HepG2 (cell line): ENCODE results near the gene MCAT. TPM values are rescaled to one million over a fixed set of nuclear protein-coding genes. Genes with fewer than 3 reads are reported as not detected.

Experiments used
- CEBPG ChIP-seq: IDR thresholded peaks from 2 replicates; pipeline ENCODE4 v1.6.1; 2016
- ELF1 ChIP-seq: sonication (generic); formaldehyde crosslinking; IDR thresholded peaks from 2 replicates; pipeline ENCODE4 v1.4.0; 2020; ENCODE audit warnings: missing genetic modification reagents
- HOXA3 ChIP-seq: sonication (generic); formaldehyde crosslinking; IDR thresholded peaks from 2 replicates; pipeline ENCODE4 v1.5.0; 2020; ENCODE audit warnings: missing genetic modification reagents
- NFYC ChIP-seq: IDR thresholded peaks from 2 replicates; pipeline ENCODE4 v1.6.1; 2016; ENCODE audit warnings: missing genetic modification reagents, missing compliant biosample characterization
- SIN3A ChIP-seq: IDR thresholded peaks from 2 replicates; pipeline ENCODE4 v1.6.1; 2011; ENCODE audit warnings: low read depth, mild to moderate bottlenecking, control low read depth, low read length, borderline replicate concordance
- polyA plus RNA-seq, 8 experiments: library from polyadenylated mRNA; depleted of rRNA in 3 of 8; stranded (reverse) in 7 of 8; unstranded in 1 of 8; fragments of >200 nt; fragmentation: Illumina TruSeq in 4 of 8; extraction: Trizol in 4 of 8; gene quantifications; 2 replicates each; pipeline versions ENCODE4 v1.2.1 to v1.2.3, GENCODE V29; 2011 to 2016; ENCODE audit warnings: low read depth in 4 of 8, missing spikeins in 1 of 8, mixed read lengths in 1 of 8; ENCODE audit not compliant: insufficient read depth in 1 of 8
- total RNA-seq, 5 experiments: library from RNA; depleted of rRNA; stranded (reverse); fragments of >200 nt; fragmentation: Illumina TruSeq; extraction: Trizol; gene quantifications; 2 replicates each; pipeline ENCODE4 v1.2.3, GENCODE V29; 2016; ENCODE audit warnings: low read depth in 1 of 5
- TF ChIP-seq, protein P1 (sequence below): IDR thresholded peaks from 2 replicates; pipeline ENCODE4 v1.6.1; 2012; ENCODE audit warnings: inconsistent platforms
- TF ChIP-seq, protein P2 (sequence below): sonication (generic); formaldehyde crosslinking; IDR thresholded peaks from 2 replicates; pipeline ENCODE4 v1.4.0; 2020; ENCODE audit warnings: missing genetic modification reagents
- TF ChIP-seq, protein P3 (sequence below): conservative IDR thresholded peaks from 2 replicates; pipeline ENCODE4 v1.6.1; 2018; ENCODE audit warnings: missing genetic modification reagents
- TF ChIP-seq, protein P4 (sequence below): sonication (generic); formaldehyde crosslinking; IDR thresholded peaks from 2 replicates; pipeline ENCODE4 v1.5.0; 2020; ENCODE audit warnings: mild to moderate bottlenecking, missing genetic modification reagents, borderline replicate concordance
- TF ChIP-seq, protein P5 (sequence below), 2 experiments: fragments of 450-650 bp in 1 of 2; sonication (generic) in 1 of 2; formaldehyde crosslinking; IDR thresholded peaks; 2 replicates each; pipeline versions ENCODE4 v1.5.0 to v1.8.0; 2020 to 2022; ENCODE audit warnings: mild to moderate bottlenecking in 1 of 2, missing genetic modification reagents in 1 of 2

The MCAT gene
- total and polyA plus RNA-seq, 2 of the 13 experiments (the other 11 are each of a cell fraction or from before 2014, with no cell fraction given): 9.3 to 16.7 TPM

DNA sequence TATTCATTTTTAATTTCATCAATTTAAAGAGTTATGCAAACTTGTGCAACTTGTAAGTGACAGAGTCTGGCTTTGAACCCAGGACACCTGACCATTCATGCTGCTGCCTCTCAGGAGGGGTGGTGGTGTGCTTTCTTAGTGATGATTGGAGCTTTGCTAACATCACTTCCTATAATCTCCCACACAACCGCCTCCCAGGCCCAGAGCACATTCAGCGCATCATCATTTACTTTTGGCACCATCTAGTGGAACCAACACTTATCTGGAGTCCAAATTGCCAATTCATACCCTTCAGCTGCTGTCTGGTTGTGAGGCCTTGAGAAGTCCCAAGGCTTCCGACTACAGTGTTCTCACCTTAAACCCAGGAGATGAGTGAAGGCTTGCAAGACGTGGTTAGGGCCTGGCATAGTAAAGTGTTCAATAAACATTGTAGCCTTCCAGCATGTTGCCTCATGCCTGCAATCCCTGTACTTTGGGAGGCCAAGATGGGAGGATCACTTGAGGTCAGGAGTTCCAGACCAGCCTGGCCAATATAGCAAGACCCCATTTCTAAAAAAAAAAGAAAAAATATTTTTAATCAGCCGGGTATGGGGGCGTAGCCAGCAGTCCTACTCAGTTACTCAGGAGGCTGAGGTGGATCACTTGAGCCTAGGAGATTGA is 52.9 kb downstream of the MCAT start (continued):
- TF ChIP-seq, protein P1, sequence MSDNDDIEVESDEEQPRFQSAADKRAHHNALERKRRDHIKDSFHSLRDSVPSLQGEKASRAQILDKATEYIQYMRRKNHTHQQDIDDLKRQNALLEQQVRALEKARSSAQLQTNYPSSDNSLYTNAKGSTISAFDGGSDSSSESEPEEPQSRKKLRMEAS: 0 out of 2 replicates have a peak, but pooled peaks have one; percentile 26
- TF ChIP-seq, protein P2, sequence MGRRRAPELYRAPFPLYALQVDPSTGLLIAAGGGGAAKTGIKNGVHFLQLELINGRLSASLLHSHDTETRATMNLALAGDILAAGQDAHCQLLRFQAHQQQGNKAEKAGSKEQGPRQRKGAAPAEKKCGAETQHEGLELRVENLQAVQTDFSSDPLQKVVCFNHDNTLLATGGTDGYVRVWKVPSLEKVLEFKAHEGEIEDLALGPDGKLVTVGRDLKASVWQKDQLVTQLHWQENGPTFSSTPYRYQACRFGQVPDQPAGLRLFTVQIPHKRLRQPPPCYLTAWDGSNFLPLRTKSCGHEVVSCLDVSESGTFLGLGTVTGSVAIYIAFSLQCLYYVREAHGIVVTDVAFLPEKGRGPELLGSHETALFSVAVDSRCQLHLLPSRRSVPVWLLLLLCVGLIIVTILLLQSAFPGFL (CRISPR knock-in tag): no peak
- TF ChIP-seq CEBPG (CRISPR knock-in tag): peak; percentile 19; the same call in 1 of the 2 replicates
- no peak for TF ChIP-seq SIN3A
- TF ChIP-seq ELF1 (CRISPR knock-in tag): peak; percentile 41; the same call in 1 of the 2 replicates
- TF ChIP-seq, protein P3, sequence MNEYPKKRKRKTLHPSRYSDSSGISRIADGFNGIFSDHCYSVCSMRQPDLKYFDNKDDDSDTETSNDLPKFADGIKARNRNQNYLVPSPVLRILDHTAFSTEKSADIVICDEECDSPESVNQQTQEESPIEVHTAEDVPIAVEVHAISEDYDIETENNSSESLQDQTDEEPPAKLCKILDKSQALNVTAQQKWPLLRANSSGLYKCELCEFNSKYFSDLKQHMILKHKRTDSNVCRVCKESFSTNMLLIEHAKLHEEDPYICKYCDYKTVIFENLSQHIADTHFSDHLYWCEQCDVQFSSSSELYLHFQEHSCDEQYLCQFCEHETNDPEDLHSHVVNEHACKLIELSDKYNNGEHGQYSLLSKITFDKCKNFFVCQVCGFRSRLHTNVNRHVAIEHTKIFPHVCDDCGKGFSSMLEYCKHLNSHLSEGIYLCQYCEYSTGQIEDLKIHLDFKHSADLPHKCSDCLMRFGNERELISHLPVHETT (CRISPR knock-in tag): no peak
- TF ChIP-seq HOXA3 (CRISPR knock-in tag): peak; percentile 11; the same call in 1 of the 2 replicates
- TF ChIP-seq, protein P4, sequence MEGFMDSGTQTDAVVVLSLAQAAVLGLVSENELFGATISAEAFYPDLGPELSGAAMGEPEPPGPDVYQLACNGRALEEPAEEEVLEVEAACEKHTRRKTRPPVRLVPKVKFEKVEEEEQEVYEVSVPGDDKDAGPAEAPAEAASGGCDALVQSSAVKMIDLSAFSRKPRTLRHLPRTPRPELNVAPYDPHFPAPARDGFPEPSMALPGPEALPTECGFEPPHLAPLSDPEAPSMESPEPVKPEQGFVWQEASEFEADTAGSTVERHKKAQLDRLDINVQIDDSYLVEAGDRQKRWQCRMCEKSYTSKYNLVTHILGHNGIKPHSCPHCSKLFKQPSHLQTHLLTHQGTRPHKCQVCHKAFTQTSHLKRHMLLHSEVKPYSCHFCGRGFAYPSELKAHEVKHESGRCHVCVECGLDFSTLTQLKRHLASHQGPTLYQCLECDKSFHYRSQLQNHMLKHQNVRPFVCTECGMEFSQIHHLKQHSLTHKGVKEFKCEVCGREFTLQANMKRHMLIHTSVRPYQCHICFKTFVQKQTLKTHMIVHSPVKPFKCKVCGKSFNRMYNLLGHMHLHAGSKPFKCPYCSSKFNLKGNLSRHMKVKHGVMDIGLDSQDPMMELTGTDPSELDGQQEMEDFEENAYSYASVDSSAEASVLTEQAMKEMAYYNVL (CRISPR knock-in tag): no peak
- TF ChIP-seq, protein P5, sequence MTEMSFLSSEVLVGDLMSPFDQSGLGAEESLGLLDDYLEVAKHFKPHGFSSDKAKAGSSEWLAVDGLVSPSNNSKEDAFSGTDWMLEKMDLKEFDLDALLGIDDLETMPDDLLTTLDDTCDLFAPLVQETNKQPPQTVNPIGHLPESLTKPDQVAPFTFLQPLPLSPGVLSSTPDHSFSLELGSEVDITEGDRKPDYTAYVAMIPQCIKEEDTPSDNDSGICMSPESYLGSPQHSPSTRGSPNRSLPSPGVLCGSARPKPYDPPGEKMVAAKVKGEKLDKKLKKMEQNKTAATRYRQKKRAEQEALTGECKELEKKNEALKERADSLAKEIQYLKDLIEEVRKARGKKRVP (CRISPR knock-in tag; IDR thresholded peaks at IDR 0.05): no peak
- peak; percentile 21; the same call in 1 of the 2 replicates for TF ChIP-seq NFYC (CRISPR knock-in tag)
- TF ChIP-seq, all 625 proteins: peak for 40
